Epidermal melanocyte (primary cell): ENCODE data around the gene LSR.
A peak's percentile ranks its signal among the peaks of the same experiment; 100 is the strongest.
"Not testable (repeated sequence)": the region's sequence is repeated elsewhere in the genome, so short reads cannot be mapped to it uniquely, and the experiment has no call there.

Experiments
- DNase-seq: peaks from one replicate; pipeline ENCODE4 v3.0.0; 2011; ENCODE audit warnings: low spot score; ENCODE audit not compliant: insufficient read length

LSR gene

GRCh38 chr19:35267353-35267817 is 18.6 kb downstream of the LSR start:
- no peak for DNase-seq

DNA sequence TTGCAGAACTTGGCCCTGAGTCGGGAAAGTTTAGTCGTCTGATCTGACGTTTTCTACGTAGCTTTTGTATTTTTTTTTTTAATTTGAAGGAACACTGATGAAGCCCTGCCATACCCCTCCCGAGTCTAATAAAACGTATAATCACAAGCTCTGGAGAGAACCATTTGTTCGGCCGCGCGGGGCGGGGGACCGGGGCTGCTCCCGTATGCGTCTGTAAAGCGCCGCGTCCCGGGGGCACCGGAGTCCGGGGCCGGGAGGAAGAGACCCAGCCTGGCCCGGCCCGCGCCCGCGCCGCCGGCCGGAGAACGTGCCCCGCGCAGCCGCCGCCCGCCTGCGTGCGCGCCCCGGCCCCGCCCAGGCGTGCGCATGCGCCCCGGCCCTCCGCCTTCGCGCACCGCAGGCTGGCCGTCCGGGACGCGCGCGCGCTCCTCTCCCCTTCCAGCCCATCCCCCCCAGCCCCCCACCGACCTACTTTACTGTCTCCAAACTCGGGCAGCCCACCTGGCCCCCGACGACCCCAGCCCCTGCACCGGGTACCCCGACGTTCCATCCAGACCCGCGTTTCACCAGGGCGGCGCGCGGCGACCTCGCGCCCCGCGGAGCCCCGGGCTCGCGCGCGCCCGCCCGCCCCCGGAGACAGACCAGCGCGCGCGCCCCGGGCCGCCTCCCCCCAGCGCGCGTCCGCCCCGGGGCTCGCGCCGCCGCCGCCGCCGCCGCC is 19.2 kb downstream of the LSR start:
- peak; percentile 93 for DNase-seq

DNA sequence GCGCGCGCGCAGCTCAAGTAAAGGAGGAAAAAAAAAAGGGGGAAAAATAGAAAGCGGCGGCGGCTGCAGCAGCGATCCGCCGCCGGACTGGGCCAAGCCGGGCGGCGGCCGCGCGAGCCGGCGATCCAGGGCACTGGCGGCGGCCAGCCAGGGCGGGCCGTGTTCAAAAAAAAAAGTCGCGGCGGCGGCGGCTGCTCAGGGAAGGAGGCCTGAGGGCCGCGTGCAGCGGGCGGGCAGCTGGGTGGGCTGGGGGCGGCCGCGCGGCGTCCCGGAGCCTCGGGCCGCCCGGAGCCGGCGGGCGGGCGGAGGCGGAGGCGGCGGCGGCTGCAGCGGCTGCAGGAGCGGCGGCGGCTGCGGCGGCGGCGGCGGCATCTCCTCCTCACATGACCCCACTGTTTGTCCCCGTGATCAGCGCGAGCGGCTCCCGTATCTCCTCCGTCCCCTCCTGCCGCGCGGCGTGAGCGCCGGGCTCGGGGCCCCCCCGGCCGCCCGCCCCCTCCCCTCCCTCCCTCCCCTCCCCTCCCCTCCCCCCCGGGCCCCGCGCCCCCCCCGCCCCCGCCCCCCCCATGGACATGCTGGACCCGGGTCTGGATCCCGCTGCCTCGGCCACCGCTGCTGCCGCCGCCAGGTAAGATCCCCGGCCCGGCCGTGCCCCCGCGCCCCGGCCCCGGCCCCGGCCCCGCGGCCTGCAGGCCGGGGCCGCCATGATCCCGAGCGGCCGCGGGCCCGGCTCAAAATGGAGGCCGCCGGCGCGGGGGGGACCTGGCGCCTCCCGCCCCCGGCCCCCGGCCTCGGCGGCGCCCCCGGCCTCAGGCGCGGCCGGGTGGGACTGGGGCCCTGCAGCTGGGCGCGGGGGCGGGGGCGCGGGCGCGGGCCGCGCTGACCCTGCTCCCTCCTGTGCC is 20.0 kb downstream of the LSR start, which contains the start of gene USF2:
TSS of gene USF2 (plus strand) at position 427 of the 902 bp plus-strand sequence. CDS start at position 567, 140 bp downstream.
- DNase-seq, result peak; percentile 71

DNA sequence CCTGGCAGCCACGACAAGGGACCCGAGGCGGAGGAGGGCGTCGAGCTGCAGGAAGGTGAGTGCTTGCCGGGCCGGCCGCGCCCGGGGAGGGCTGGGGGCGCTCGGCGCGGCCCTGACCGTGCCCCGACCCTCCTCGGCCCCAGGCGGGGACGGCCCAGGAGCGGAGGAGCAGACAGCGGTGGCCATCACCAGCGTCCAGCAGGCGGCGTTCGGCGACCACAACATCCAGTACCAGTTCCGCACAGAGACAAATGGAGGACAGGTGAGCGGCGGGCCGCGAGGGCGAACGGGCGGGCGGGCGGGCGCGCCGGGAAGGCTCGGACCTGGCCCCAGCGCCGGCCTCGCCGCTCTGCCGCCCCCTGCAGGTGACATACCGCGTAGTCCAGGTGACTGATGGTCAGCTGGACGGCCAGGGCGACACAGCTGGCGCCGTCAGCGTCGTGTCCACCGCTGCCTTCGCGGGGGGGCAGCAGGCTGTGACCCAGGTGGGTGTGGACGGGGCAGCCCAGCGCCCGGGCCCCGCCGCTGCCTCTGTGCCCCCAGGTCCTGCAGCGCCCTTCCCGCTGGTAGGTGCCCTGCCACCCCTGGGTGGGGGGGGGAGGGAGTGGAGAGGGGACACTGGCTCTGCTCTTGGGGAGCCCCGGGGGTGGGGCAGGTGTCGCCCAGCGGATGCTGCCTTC is 20.8 kb downstream of the LSR start:
- peak; percentile 53 for DNase-seq

GRCh38 chr19:35270381-35270811 is 21.6 kb downstream of the LSR start:
- no peak for DNase-seq

DNA sequence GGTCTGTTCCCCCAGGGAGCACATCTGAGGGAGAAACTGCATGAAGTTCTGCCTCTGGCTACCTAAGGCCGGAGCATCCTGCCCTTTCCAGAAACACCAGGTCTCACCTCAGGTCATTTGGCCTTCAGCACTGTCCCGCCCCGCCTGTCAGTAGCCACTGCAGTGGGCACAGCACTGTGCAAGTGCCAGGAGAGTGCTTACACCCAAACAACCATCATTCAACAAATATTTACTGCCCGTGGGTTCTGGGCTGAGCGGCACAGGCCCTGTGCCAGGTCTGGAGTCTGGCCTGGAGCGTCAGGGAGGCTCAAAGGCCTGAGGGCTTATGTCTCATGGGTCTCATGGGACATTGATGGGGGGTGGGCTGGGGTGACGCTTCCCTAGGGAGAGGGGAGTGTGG is 22.7 kb downstream of the LSR start:
- DNase-seq, result no peak

DNA sequence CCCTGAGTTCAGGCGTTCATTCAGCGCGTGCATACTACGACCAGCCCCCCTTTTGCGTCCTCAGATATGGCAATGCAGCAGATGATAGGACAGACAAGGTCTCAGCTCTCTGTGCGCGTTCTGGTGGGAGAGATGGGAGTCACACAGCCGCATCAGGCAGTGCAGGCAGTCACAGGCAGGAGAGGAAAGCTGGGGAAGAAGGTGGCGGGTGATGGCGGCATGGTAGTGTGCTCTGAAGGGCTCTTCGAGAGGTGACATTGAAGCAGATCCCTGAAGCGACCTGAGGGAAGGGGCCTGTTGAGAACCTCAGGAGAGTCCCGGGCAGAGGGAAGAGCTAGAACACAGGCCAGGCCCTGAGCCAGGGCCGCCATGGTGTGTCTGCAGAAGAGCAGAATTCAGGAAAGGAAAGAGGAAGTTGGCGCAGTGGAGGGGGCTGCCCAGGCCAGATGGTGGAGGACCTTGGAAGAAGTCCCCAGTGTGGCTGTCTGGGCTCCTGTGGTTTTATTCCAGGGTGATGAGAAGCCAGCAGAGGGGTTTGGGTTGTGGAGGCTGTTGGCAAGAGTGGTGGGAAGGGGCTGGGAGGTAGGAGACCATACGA is 23.4 kb downstream of the LSR start:
- no peak for DNase-seq

DNA sequence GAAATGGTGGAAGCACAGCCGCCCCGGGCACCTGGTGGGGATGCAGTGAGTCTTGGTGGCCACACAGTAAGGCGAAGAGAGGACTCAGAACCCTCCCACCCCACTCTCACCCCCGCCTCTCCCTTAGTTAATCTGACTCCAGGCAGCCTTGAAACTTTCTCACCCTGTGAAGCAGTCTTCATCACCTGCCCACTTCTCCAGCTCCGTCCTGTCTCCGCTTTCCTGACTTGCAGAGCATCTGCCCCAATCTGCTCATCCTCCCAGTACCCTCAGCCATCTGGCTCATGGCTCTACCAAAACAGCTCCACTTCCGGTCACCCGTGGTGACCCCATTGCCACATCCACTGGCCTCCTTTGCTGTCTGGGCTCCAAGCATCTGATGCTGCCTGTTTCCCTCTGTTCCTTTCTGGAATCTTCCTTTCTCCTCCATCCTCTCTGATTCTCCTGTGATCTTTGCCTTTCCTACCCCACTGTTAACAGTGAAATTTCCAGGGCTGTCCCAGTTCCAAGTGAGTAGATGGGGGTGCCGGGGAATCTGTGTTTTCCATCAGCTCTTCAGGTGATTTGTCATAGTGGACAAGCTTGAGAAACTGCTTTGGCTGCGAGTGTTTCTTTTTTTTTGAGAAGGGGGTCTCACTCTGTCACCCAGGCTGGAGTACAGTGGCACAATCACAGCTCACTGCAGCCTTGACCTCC is 24.3 kb downstream of the LSR start:
- no peak for DNase-seq

DNA sequence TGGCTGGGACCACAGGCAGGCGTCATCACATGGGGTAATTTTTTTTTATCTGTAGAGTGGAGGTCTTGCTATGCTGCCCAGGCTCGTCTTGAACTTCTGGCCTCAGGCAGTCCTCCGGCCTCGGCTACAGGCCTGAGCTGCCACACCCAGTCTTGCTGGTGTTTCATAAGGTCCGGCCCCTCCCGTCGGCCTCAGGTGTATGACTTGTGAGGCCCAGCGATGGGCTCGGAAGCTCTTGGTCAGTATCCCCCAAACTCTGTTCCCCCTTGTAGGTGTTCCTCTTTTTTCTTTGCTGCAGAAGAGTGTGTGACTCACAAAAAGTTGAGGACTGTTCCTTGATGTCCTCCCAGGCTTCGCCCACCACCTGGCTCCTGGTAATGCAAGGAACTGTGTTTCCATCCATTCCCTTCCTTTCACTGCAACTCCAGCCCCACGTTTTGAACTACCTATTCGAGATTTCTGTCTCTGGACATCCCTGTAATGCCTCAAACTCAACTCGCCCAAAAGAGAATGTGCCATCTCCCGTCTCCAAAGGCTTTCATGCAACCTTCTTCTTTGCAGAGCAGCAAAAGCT is 25.0 kb downstream of the LSR start:
- no peak for DNase-seq

DNA sequence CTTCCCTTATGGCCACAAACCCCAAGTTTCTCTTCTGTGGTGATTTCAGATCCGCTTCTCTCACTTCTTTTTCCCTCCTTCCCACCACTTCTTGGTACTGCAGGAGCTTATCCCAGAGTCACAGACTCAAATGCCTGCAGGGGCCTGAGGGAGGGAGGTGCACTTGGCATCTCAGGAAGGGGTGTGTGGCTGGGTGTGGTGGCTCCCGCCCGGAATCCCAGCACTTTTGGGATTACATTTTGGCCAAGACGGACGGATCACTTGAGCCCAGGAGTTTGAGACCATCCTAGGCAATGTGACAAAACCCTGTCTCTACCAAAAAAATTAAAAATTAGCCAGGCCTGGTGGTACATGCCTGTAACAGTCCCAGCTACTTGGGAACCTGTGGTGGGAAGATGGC is 25.5 kb downstream of the LSR start:
- no peak for DNase-seq

- no peak for DNase-seq
Measured at GRCh38 chr19:35276706-35277281, 28.0 kb downstream of the LSR start.

- DNase-seq, result no peak
Measured at GRCh38 chr19:35278578-35279284, 29.9 kb downstream of the LSR start.

- DNase-seq, result no peak
Measured at GRCh38 chr19:35279374-35279773, 30.6 kb downstream of the LSR start.

DNA sequence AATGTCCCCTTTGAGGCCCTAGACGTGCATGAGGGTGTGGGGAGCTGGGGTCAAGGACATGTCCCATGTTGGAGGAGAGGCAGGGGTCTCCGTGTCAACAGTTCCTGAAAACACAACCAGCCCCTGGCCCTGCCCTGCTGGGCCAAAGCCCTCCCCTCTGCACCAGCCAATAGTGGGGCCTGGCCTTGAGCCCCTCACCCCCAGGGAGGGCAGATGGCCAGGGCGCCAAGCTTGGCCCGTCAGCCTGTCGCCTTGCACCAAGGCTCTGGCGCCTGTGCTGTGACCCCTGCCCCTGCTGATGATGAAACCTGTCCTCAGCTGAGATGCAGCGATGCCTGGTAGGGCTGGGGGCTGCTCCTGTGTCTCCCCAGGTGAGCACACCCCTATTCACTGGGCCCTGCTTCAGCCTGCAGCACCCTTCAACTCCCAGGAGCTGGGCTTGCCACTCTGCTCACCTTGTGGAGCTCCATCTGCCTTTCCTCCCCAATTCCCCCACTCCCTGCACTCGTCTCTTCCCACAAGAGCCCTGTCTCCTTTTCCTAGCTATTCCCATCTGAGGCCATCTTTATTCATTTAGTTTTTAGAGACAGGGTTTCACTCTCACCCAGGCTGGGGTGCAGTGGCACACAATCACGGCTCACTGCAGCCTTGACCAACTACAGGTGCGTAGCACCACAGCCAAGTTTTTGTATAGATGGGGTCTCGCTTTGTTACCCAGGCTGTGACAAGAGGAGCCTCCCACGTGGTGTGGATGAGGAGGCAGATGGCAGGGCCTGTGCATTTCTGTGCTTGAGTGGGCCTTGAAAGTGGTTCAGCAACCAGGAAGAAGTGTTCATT is 31.4 kb downstream of the LSR start:
- DNase-seq, result no peak

DNA sequence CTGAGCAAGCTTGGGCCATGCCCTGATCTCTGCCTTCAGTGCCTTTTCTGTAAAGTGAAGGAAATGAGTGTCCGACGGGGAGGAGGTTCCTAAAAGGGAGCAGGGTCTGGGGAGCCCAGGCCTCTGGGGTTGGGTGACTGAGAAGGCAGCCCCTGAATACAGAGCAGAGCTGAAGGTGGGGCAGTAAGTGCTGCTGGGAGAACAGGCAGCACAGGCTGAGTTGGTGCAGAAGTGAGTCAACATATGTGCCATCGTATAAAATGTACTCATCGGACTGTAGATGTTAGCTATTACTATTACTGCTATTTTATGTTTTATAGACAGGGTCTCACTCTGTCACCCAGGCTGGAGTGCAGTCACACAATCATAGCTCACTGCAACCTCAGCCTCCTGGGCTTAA is 32.5 kb downstream of the LSR start:
- DNase-seq, result no peak

DNA sequence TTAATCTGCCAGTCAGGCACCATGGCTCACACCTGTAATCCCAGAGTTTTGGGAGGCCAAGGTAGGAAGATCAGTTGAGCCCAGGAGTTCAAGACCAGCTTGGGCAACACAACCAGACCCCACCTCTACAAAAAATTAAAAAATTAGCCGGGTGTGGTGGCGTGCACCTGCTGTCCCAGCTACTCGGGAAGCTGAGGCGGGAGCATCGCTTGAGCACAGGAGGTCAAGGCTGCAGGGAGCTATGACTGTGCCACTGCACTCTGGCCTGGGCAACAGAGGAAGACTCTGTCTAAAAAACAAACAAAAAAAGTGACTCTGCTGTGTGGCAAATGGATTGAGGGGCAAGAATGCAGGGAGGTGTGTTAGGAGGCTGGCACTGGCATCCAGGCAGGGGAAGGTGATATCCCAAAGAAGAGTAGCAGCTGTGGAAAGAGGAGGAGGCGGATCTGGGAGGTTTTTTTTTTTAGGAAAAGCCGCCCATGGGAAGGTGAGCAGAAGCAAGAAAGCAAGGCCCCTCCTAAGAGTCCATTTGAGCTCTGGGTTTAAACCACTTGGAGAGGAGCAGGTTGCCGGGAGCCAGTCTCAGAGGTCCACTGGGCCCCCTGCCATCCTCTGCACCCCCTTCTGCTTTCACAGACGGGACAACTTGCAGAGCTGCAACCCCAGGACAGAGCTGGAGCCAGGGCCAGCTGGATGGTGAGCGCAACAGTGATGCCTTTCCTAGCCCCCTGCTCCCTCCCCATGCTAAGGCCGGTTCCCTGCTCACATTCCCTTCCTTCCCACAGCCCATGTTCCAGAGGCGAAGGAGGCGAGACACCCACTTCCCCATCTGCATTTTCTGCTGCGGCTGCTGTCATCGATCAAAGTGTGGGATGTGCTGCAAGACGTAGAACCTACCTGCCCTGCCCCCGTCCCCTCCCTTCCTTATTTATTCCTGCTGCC is 35.6 kb downstream of the LSR start:
- DNase-seq, result no peak

DNA sequence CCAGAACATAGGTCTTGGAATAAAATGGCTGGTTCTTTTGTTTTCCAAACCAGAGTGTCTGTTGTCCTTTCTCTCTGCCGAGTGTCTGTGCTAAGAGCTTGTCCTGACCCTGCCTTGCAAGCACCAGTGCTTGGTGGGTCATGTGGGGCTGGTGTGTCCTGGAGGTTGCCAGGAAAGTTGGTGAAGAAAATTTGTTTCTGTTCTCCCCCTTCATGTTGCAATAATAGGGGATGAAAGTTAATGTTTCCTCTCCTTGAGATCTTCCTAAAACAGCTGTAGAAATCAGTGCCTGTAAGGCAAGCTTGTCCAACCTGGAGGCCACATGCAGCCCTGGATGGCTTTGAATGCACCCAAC is 36.3 kb downstream of the LSR start:
- no peak for DNase-seq

DNA sequence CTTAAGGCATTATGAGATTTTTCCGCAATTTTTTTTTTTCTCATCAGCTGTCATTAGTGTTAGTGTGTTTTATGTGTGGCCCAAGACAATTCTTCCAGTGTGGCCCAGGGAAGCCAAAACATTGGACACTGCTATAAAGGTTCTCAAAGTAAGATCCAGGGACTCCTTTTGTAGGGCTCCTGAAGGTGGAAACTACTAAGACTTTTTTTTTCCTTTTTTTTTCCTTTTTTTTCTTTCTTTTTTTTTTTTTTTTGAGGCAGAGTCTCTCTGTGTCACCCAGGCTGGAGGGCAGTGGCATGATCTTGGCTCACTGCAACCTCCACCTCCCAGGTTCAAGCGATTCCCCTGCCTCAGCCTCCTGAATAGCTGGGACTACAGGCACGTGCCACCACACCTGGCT is 36.7 kb downstream of the LSR start:
- not testable (repeated sequence) for DNase-seq
